GM23248 (cell line): ENCODE data around the gene WIPI1. TPM values are rescaled to one million over a fixed set of nuclear protein-coding genes. Genes with fewer than 3 reads are reported as not detected.

Source experiments
- DNase-seq: peaks from one replicate; pipeline ENCODE4 v3.0.0-alpha.2; 2015
- H2AFZ ChIP-seq: fragments of 200-600 bp; sonication (generic); 2 replicates; pipeline ENCODE4 v1.6.1; 2016; ENCODE audit warnings: antibody characterized with exemption
- H3F3A ChIP-seq: fragments of 200-600 bp; sonication (generic); 2 replicates; pipeline ENCODE4 v1.6.1; 2016; ENCODE audit warnings: mild to moderate bottlenecking, antibody characterized with exemption, mixed run types; ENCODE audit not compliant: insufficient read depth
- H3K27ac ChIP-seq: fragments of 200-600 bp; sonication (generic); 2 replicates; pipeline ENCODE4 v1.5.1; 2016; ENCODE audit warnings: mild to moderate bottlenecking
- H3K27me3 ChIP-seq: fragments of 200-600 bp; sonication (generic); replicated peaks from 2 replicates; pipeline ENCODE4 v1.6.1; 2016; ENCODE audit warnings: mild to moderate bottlenecking; ENCODE audit not compliant: insufficient read depth
- H3K36me3 ChIP-seq: fragments of 200-600 bp; sonication (generic); 2 replicates; pipeline ENCODE4 v1.6.1; 2016; ENCODE audit warnings: low read depth, mild to moderate bottlenecking
- H3K4me1 ChIP-seq: fragments of 200-600 bp; sonication (generic); 2 replicates; pipeline ENCODE4 v1.6.1; 2016; ENCODE audit warnings: mild to moderate bottlenecking; ENCODE audit not compliant: insufficient read depth
- H3K4me2 ChIP-seq: fragments of 200-600 bp; sonication (generic); one replicate; pipeline ENCODE4 v1.6.1; 2016; ENCODE audit warnings: mild to moderate bottlenecking; ENCODE audit not compliant: unreplicated experiment
- H3K4me3 ChIP-seq: fragments of 200-600 bp; sonication (generic); 2 replicates; pipeline ENCODE4 v1.5.1; 2016; ENCODE audit warnings: mild to moderate bottlenecking
- H3K79me2 ChIP-seq: fragments of 200-600 bp; sonication (generic); 2 replicates; pipeline ENCODE4 v1.6.1; 2016; ENCODE audit warnings: mild to moderate bottlenecking; ENCODE audit not compliant: insufficient read depth
- H3K9ac ChIP-seq: fragments of 200-600 bp; sonication (generic); 2 replicates; pipeline ENCODE4 v1.6.1; 2016; ENCODE audit warnings: mild to moderate bottlenecking
- H3K9me2 ChIP-seq: fragments of 200-600 bp; sonication (generic); 2 replicates; pipeline ENCODE4 v1.6.1; 2016; ENCODE audit warnings: mixed run types, mild to moderate bottlenecking, moderate library complexity; ENCODE audit not compliant: insufficient read depth
- H3K9me3 ChIP-seq: fragments of 200-600 bp; sonication (generic); one replicate; pipeline ENCODE4 v1.6.1; 2017; ENCODE audit warnings: low read depth
- H4K20me1 ChIP-seq: fragments of 200-600 bp; sonication (generic); 2 replicates; pipeline ENCODE4 v1.6.0; 2016; ENCODE audit not compliant: insufficient read depth
- EZH2 ChIP-seq: fragments of 200-600 bp; sonication (generic); IDR thresholded peaks from 2 replicates; pipeline ENCODE4 v1.6.1; 2018; ENCODE audit warnings: antibody characterized with exemption, mild to moderate bottlenecking; ENCODE audit not compliant: insufficient read depth, poor library complexity, severe bottlenecking
- EZH2phosphoT487 ChIP-seq: fragments of 200-600 bp; sonication (generic); IDR thresholded peaks from 2 replicates; pipeline ENCODE4 v1.6.1; 2018; ENCODE audit warnings: antibody characterized with exemption, moderate library complexity, mild to moderate bottlenecking, low read depth; ENCODE audit not compliant: insufficient read depth
- WGBS, 2 experiments: methylation state at CpG; one replicate each; pipeline ENCODE4 v1.1.6; 2015 to 2017; ENCODE audit warnings: low lambda C conversion rate in 2 of 2, low coverage in 1 of 2; ENCODE audit errors: missing lambda C conversion rate in 2 of 2; 5-methylcytosine and 5-hydroxymethylcytosine counted together
- in situ Hi-C: fragments of 300-500 bp; cut with MboI; formaldehyde crosslinking; loops from 2 replicates; pipeline ENCODE4 v1.15.0; 2020
- polyA plus RNA-seq: library from polyadenylated mRNA; unstranded; fragments of >200 nt; fragmentation: Nextera tagmentation; extraction: Ambion mirVana; gene quantifications from 2 replicates; pipeline ENCODE4 v1.2.1, GENCODE V29; 2016
- total RNA-seq: library from RNA; depleted of rRNA; stranded (reverse); fragments of >200 nt; shearing (Covaris generic); gene quantifications from 2 replicates; pipeline ENCODE4 v1.2.3, GENCODE V29; 2014

Gene WIPI1
- total and polyA plus RNA-seq, 2 experiments from 2014 or later: 82.0 to 99.1 TPM

GRCh38 chr17:68463211-68464019 is 6.1 kb upstream of the WIPI1 start:
- H3K79me2 ChIP-seq: no peaks in the 10 kb centered on the region
- H3K4me3 ChIP-seq: no peak overlapping the region
- no peaks in the 10 kb centered on the region for H3K9me2 ChIP-seq
- no peaks in the 10 kb centered on the region for H3K9me3 ChIP-seq
- no peak overlapping the region for H3K9ac ChIP-seq
- H3K36me3 ChIP-seq: no peaks in the 10 kb centered on the region
- no peak overlapping the region for H3K27ac ChIP-seq
- H2AFZ ChIP-seq: no peak overlapping the region
- H4K20me1 ChIP-seq: no peaks in the 10 kb centered on the region
- DNase-seq: no peak
- WGBS, 2 experiments: 52% methylated on average over 6 of the region's 6 CpGs
- no peaks in the 10 kb centered on the region for H3K4me1 ChIP-seq
- in situ Hi-C loops: loop anchor here (10.0 kb wide), 1 partner anchor 289 kb away; no protein-coding TSS in a partner anchor
- H3K27me3 ChIP-seq: no peaks in the 10 kb centered on the region
- H3K4me2 ChIP-seq: no peak overlapping the region
- H3F3A ChIP-seq: peaks cover 2% of the 10 kb centered on the region; the same call in 1 of the 2 replicates
- TF ChIP-seq EZH2phosphoT487: no peak
- no peak for TF ChIP-seq EZH2

GRCh38 chr17:68462381-68463210 is 5.3 kb upstream of the WIPI1 start:
- no peak overlapping the region for H3K9ac ChIP-seq
- no peak overlapping the region for H3K4me3 ChIP-seq
- no peaks in the 10 kb centered on the region for H3K36me3 ChIP-seq
- H3F3A ChIP-seq: peaks cover 7% of the 10 kb centered on the region; the same call in 1 of the 2 replicates
- no peaks in the 10 kb centered on the region for H3K9me2 ChIP-seq
- in situ Hi-C loops: loop anchor here (10.0 kb wide), 1 partner anchor 288 kb away; no protein-coding TSS in a partner anchor
- DNase-seq: peak; percentile 95
- no peaks in the 10 kb centered on the region for H4K20me1 ChIP-seq
- no peaks in the 10 kb centered on the region for H3K4me1 ChIP-seq
- H3K4me2 ChIP-seq: no peak overlapping the region
- H3K27ac ChIP-seq: no peak overlapping the region
- H3K27me3 ChIP-seq: no peaks in the 10 kb centered on the region
- TF ChIP-seq EZH2 (no peak), EZH2phosphoT487 (no peak)
- H3K79me2 ChIP-seq: no peaks in the 10 kb centered on the region
- no peak overlapping the region for H2AFZ ChIP-seq
- no peaks in the 10 kb centered on the region for H3K9me3 ChIP-seq
- 38 to 40% methylated on average over 15 of the region's 15 CpGs for WGBS, 2 experiments

- in situ Hi-C loops: loop anchor here (10.0 kb wide), 1 partner anchor 287 kb away; no protein-coding TSS in a partner anchor
- no peak for TF ChIP-seq EZH2phosphoT487
- TF ChIP-seq EZH2: no peak
- no peak overlapping the region for H3K27ac ChIP-seq
Observed at GRCh38 chr17:68461589-68461988, 4.3 kb upstream of the WIPI1 start.

GRCh38 chr17:68461122-68461539 is 3.8 kb upstream of the WIPI1 start:
- in situ Hi-C loops: loop anchor here (10.0 kb wide), 1 partner anchor 286 kb away; no protein-coding TSS in a partner anchor
- no peaks in the 10 kb centered on the region for H3K36me3 ChIP-seq
- H3K27ac ChIP-seq: no peak overlapping the region
- H3K4me1 ChIP-seq: no peaks in the 10 kb centered on the region
- DNase-seq: no peak
- no peak overlapping the region for H3K9ac ChIP-seq
- peaks cover 11% of the 10 kb centered on the region for H3F3A ChIP-seq
- H3K4me2 ChIP-seq: no peak overlapping the region
- no peaks in the 10 kb centered on the region for H3K9me3 ChIP-seq
- no peak for TF ChIP-seq EZH2
- no peak for TF ChIP-seq EZH2phosphoT487
- H3K9me2 ChIP-seq: no peaks in the 10 kb centered on the region
- H2AFZ ChIP-seq: 0 out of 2 replicates have a peak overlapping the region, but pooled peaks have one; percentile 7
- H3K79me2 ChIP-seq: no peaks in the 10 kb centered on the region
- 80 to 84% methylated on average over 1 of the region's 1 CpG for WGBS, 2 experiments
- no peaks in the 10 kb centered on the region for H4K20me1 ChIP-seq
- no peak overlapping the region for H3K4me3 ChIP-seq
- H3K27me3 ChIP-seq: no peaks in the 10 kb centered on the region

More at GRCh38 chr17:68461589-68461988, 4.3 kb upstream of the WIPI1 start:
- Histone ChIP-seq H3K79me2 (no peaks in the 10 kb centered on the region), H3K9me3 (no peaks in the 10 kb centered on the region), H3F3A (peaks cover 7% of the 10 kb centered on the region; the same call in 1 of the 2 replicates), H3K27me3 (no peaks in the 10 kb centered on the region), H3K4me1 (no peaks in the 10 kb centered on the region), H3K4me2 (no peak overlapping the region), H2AFZ (0 out of 2 replicates have a peak overlapping the region, but pooled peaks have one; percentile 7), H3K9ac (no peak overlapping the region), H4K20me1 (no peaks in the 10 kb centered on the region), H3K36me3 (no peaks in the 10 kb centered on the region), H3K9me2 (no peaks in the 10 kb centered on the region), H3K4me3 (no peak overlapping the region)
- 42 to 44% methylated on average over 5 of the region's 5 CpGs for WGBS, 2 experiments
- no peak for DNase-seq
